Erythroblast (primary cell): Measurements from ENCODE around the gene DIAPH2.

Source experiments
- GATA1 ChIP-seq: IDR thresholded peaks from 2 replicates; pipeline ENCODE4 v1.6.1; 2011; ENCODE audit warnings: low read depth, mild to moderate bottlenecking, control low read depth, low read length, moderate library complexity
- POLR2A ChIP-seq: IDR thresholded peaks from 2 replicates; pipeline ENCODE4 v1.6.1; 2011; ENCODE audit warnings: mild to moderate bottlenecking, low read length

GRCh38 chrX:97628326-97628725 lies 943.7 kb downstream of the DIAPH2 start:
- no peak for TF ChIP-seq POLR2A
- no peak for TF ChIP-seq GATA1
